ENCODE data around the gene ZACN.

DNA sequence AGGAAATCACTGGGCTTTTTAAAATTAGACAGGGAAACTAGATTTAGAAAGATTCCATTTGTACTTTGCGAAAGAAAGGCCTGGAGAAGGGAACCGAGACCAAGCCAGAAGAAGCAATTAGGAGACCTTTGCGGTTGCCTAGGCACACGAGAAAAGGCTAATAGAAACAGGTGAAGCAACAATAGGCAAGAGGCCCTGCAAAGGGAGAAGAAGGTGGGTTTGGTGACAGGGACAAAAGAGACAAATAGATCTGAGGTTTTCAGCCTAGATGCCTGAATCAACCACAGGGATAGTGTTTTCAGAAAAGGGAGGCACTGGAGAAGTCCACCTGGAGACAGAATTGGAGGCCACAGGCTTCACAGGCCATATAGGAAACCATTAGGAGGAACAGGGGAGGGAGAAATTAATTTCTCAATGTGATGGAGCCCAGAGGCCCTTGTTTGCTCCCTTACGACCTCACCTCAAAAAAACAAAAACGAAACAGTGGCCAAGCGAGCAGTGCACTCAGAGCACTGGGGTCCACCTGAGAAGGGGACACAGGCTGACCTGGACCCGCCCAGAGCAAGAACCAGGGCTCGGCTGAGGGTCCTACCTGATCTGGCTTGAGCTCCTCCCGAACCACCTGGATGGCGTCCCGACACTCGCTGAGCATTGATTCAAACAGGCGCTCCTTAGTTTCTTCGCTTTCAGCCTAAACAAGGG lies 29.0 kb upstream of the ZACN start:
- TF ChIP-seq, protein P1, sequence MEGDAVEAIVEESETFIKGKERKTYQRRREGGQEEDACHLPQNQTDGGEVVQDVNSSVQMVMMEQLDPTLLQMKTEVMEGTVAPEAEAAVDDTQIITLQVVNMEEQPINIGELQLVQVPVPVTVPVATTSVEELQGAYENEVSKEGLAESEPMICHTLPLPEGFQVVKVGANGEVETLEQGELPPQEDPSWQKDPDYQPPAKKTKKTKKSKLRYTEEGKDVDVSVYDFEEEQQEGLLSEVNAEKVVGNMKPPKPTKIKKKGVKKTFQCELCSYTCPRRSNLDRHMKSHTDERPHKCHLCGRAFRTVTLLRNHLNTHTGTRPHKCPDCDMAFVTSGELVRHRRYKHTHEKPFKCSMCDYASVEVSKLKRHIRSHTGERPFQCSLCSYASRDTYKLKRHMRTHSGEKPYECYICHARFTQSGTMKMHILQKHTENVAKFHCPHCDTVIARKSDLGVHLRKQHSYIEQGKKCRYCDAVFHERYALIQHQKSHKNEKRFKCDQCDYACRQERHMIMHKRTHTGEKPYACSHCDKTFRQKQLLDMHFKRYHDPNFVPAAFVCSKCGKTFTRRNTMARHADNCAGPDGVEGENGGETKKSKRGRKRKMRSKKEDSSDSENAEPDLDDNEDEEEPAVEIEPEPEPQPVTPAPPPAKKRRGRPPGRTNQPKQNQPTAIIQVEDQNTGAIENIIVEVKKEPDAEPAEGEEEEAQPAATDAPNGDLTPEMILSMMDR (IDR thresholded peaks at IDR 0.05; ENCODE audit: insufficient read depth, low read depth, low read length) = no peak
- TF ChIP-seq EZH2 (IDR thresholded peaks at IDR 0.05; ENCODE audit: insufficient read depth, low read length) = no peak

Measured in astrocyte (in vitro differentiated cells and primary cell).